Gastroesophageal sphincter (tissue), 3 donors: ENCODE measurements around the gene PUS7.

ENCODE experiments used
- CTCF ChIP-seq, 4 experiments: fragments of 200-600 bp in 2 of 4; fragments of 450-650 bp in 2 of 4; sonication (generic) in 1 of 4; IDR thresholded peaks; one replicate each; pipeline ENCODE4 v1.5.1; 2017 to 2019; ENCODE audit warnings: antibody characterized with exemption in 4 of 4, mild to moderate bottlenecking in 2 of 4, moderate library complexity in 2 of 4
- EP300 ChIP-seq: sonication (generic); formaldehyde crosslinking; IDR thresholded peaks from one replicate; pipeline ENCODE4 v1.6.1; 2017; ENCODE audit warnings: antibody characterized with exemption, mild to moderate bottlenecking

- TF ChIP-seq CTCF (IDR thresholded peaks at IDR 0.05) (no peak), EP300 (no peak)
Observed at GRCh38 chr7:105461518-105461917, 60.6 kb downstream of the PUS7 start.
